ENCODE measurements around the gene TIMP1. TPM values are rescaled to one million over a fixed set of nuclear protein-coding genes. Genes with fewer than 3 reads are reported as not detected.

The TIMP1 gene
- total RNA-seq, 1 donor from 2014 or later = 1,308 TPM

DNA sequence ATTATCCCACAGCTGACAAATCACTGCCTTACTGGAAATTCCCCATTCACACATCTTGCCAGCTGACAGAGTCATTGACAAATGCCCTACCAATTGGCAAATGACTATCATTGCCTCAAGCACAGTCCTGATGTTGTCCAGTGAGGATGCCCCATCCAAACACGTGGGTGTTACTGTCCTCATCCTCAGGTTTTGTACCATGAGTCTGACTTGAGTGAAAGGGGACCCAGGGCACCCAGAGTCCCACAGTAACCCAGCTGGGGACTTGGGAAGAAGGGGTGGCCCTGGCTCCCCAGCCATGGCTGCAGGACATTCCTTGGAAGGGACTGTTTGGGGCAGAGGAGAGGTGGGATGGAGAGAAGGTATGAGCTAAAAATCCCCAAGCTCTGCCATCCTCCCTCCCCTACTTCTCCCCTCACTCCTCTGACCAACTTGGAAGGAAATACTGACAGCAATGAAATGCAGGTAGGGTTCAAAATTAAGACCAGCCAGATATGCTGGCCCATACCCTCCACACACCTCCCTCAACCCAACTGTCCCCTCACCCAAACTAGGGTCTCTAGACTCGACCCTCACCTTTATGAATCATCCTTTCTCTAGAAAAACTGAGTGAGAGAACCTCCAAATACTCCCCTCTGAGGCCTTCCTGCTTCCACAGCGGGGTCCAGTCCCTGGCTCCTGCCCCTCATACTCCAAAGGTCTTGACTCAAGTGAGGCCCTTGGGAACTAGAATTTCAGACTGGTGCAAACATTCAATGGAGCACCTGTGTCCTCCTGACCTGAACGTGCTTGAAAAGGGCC is 5.1 kb downstream of the TIMP1 start:
- H3K27ac ChIP-seq = no peak overlapping the region
- peak in 1 of 2 donors; percentile 48 for DNase-seq (ENCODE audit: low spot score in 2 of 2)
- intact Hi-C loops (cut with DNase I) = no loop called here

DNA sequence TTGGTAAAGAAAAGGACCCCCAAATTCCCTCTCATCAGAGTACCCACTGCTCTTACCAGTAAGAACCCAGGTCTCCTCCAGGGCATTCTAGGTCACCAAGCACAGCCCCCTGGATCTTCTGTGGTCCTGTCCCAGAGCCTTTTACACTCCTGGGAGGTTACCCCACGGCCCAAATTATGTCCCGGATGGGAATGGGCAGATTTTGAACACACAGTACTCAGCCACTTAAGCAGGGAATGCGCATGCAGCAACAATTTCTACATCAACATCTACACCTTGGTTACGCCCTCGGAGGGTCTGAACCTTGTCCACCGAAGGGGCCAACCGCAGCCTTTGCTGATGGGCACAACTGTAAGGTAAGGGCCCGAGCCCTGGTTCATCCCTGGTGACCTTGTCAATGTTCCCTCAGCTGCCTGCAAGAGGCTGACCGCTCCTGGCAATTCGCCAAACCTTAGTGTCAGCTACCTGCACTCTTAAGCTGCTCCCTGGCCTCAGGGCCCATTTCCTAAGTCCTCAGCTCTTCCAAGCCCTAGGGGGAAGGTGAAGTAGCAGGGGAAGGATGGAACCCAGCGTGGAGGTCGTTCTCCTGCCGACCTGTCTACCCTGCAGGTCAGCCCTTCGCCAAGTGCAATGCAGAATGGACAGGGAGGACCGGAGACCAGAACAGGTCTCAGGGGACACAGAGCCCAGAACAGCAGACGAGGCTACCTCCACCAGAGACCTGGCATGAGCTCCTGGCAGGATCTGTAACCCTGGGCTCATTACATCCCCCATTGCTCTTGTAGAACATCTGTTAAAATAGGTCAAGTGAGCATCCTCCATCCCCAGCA is 5.9 kb downstream of the TIMP1 start:
- Histone ChIP-seq H3K27me3 (no peaks in the 10 kb centered on the region), H3K4me3 (no peak overlapping the region), H3K27ac (no peak overlapping the region), H3K9me3 (no peaks in the 10 kb centered on the region), H3K36me3 (peaks cover 5 to 7% of the 10 kb centered on the region in 2 donors), H3K4me1 (peaks cover 0 to 3% of the 10 kb centered on the region in 2 donors)
- intact Hi-C loops (cut with DNase I) = no loop called here
- DNase-seq (ENCODE audit: low spot score in 2 of 2) = peak in 1 of 2 donors; percentile 63
- TF ChIP-seq, protein P1, sequence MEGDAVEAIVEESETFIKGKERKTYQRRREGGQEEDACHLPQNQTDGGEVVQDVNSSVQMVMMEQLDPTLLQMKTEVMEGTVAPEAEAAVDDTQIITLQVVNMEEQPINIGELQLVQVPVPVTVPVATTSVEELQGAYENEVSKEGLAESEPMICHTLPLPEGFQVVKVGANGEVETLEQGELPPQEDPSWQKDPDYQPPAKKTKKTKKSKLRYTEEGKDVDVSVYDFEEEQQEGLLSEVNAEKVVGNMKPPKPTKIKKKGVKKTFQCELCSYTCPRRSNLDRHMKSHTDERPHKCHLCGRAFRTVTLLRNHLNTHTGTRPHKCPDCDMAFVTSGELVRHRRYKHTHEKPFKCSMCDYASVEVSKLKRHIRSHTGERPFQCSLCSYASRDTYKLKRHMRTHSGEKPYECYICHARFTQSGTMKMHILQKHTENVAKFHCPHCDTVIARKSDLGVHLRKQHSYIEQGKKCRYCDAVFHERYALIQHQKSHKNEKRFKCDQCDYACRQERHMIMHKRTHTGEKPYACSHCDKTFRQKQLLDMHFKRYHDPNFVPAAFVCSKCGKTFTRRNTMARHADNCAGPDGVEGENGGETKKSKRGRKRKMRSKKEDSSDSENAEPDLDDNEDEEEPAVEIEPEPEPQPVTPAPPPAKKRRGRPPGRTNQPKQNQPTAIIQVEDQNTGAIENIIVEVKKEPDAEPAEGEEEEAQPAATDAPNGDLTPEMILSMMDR (IDR thresholded peaks at IDR 0.05) = no peak

More for the DNA sequence above, 5.1 kb downstream of the TIMP1 start:
- TF ChIP-seq, protein P1 (IDR thresholded peaks at IDR 0.05) = no peak
- H3K4me1 ChIP-seq = peaks cover 0 to 3% of the 10 kb centered on the region in 2 donors
- no peak overlapping the region for H3K4me3 ChIP-seq
- H3K27me3 ChIP-seq = no peaks in the 10 kb centered on the region
- no peaks in the 10 kb centered on the region for H3K9me3 ChIP-seq
- peaks cover 5 to 7% of the 10 kb centered on the region in 2 donors for H3K36me3 ChIP-seq

DNA sequence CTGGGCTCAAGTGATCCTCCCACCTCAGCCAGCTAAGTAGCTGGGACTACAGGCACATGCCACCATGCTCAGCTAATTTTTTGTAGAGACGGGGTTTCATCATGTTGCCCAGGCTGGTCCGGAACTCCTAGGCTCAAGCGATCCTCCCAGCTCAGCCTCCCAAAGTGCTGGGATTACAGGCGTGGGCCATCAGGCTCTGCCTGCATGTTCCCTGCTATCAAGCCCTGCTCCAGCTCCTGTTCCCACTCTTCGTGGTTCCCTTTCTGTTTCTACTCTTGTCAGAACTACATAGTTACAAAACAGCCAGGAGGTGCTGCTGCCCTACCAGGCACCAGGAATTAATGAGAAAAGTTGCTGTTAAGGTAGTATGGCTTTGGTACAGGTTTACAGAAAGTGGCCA is 8.7 kb downstream of the TIMP1 start:
- Histone ChIP-seq H3K9me3 (no peaks in the 10 kb centered on the region), H3K36me3 (no peaks in the 10 kb centered on the region), H3K27me3 (no peaks in the 10 kb centered on the region), H3K4me1 (peaks cover 0 to 2% of the 10 kb centered on the region in 2 donors), H3K27ac (no peak overlapping the region), H3K4me3 (no peak overlapping the region)
- TF ChIP-seq, protein P1 (IDR thresholded peaks at IDR 0.05) = no peak
- intact Hi-C loops (cut with DNase I) = no loop called here
- DNase-seq (ENCODE audit: low spot score in 2 of 2) = peak in 1 of 2 donors; percentile 56

DNA sequence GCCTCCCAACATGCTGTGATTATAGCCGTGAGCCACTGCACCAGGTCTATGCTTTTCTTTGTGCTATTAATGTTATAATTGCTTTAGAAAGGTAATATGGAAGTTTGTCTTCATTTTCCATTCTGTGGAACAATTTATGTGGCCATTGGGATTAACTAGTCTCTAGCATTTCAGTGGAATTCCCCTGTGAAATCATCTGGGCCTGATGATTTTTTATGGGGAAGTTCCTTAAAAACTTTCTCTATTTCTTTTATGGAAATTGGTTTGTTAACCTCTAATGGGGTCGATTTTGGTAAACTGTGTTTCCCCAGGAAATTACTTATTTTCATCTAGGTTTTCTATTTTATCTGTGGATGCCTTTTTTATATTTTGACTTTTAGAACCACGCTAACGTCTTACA is 11.3 kb downstream of the TIMP1 start:
- Histone ChIP-seq H3K4me3 (no peak overlapping the region), H3K27ac (no peak overlapping the region), H3K4me1 (peaks cover 0 to 2% of the 10 kb centered on the region in 2 donors), H3K36me3 (no peaks in the 10 kb centered on the region), H3K27me3 (no peaks in the 10 kb centered on the region), H3K9me3 (peaks cover 10 to 23% of the 10 kb centered on the region in 2 donors)
- intact Hi-C loops (cut with DNase I) = no loop called here
- no peak for DNase-seq (ENCODE audit: low spot score in 2 of 2)
- TF ChIP-seq, protein P1 (IDR thresholded peaks at IDR 0.05) = no peak

DNA sequence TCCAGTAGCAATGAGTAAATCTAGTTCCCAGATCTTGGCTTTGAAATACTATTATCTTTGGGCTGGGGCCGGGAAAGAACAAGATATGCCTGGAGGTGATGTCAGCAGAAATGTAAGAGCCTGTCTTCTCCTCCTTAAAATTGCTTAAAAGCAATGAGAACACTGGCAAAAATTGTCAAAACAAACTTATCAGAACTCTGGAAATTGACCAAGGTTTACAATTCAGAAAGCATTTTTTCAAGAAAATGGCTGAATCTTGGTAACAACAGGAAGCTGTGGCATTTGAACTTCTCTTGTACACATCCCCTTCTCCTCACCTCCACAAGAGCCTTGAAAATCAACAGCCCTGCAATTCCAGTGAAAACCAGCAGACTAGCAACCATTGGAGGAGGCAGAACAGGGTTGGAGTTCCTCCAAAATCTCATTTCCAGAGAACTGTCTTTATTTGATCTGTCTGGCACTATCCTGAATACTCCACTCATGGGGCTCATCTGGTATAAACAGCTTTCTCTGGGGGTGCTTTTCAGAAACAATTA is 13.5 kb downstream of the TIMP1 start:
- Histone ChIP-seq H3K4me1 (peaks cover 0 to 2% of the 10 kb centered on the region in 2 donors), H3K9me3 (peaks cover 10 to 41% of the 10 kb centered on the region in 2 donors), H3K27me3 (no peaks in the 10 kb centered on the region), H3K36me3 (no peaks in the 10 kb centered on the region), H3K4me3 (no peak overlapping the region), H3K27ac (peak overlapping the region; percentile 20 to 31)
- TF ChIP-seq, protein P1 (IDR thresholded peaks at IDR 0.05) = no peak
- intact Hi-C loops (cut with DNase I) = loop anchor here (1.0 kb wide), 1 partner anchor 34 kb away; the partner anchor contains the start of gene ARAF
- DNase-seq (ENCODE audit: low spot score in 2 of 2) = no peak

Data from ascending aorta (tissue), 2 donors.